Cardiac muscle cell (in vitro differentiated cells and primary cell): ENCODE measurements around the gene CHPF2. TPM values are rescaled to one million over a fixed set of nuclear protein-coding genes. Genes with fewer than 3 reads are reported as not detected.
A peak's percentile ranks its signal among the peaks of the same experiment; 100 is the strongest.

ENCODE experiments used
- DNase-seq, 2 donors: peaks; one replicate each; pipeline versions ENCODE4 v3.0.0 to v3.0.0-alpha.2; 2010 to 2017; ENCODE audit warnings: low read depth in 1 of 2, low spot score in 1 of 2
- H3K27ac ChIP-seq: fragments of 200-600 bp; sonication (generic); 2 replicates; pipeline ENCODE4 v1.5.1; 2016
- H3K27me3 ChIP-seq: fragments of 200-600 bp; sonication (generic); 2 replicates; pipeline ENCODE4 v1.6.0; 2016; ENCODE audit warnings: control low read depth
- H3K36me3 ChIP-seq: fragments of 200-600 bp; sonication (generic); 2 replicates; pipeline ENCODE4 v1.5.1; 2016; ENCODE audit warnings: control low read depth
- H3K4me1 ChIP-seq: fragments of 200-600 bp; sonication (generic); 2 replicates; pipeline ENCODE4 v1.8.1; 2017; ENCODE audit warnings: low read depth, mild to moderate bottlenecking, mixed run types
- H3K4me3 ChIP-seq: fragments of 200-600 bp; sonication (generic); 2 replicates; pipeline ENCODE4 v1.5.1; 2016; ENCODE audit warnings: mild to moderate bottlenecking
- H3K9me3 ChIP-seq: fragments of 200-600 bp; sonication (generic); 2 replicates; pipeline ENCODE4 v1.5.1; 2017; ENCODE audit warnings: low read depth, mild to moderate bottlenecking, control low read depth
- polyA plus RNA-seq: library from polyadenylated mRNA; unstranded; fragments of >200 nt; fragmentation: Nextera tagmentation; extraction: Ambion mirVana; gene quantifications from 2 replicates; pipeline ENCODE4 v1.2.1, GENCODE V29; 2016
- total RNA-seq: library from RNA; depleted of rRNA; stranded (reverse); fragments of >200 nt; gene quantifications from 2 replicates; pipeline ENCODE4 v1.2.3, GENCODE V29; 2016
- TF ChIP-seq, protein P1 (sequence below): IDR thresholded peaks from 2 replicates; pipeline ENCODE4 v1.5.1; 2012; ENCODE audit warnings: low read depth, mild to moderate bottlenecking, low read length

CHPF2 gene
- total and polyA plus RNA-seq, 2 experiments from 2014 or later, result 31.7 to 37.0 TPM

DNA sequence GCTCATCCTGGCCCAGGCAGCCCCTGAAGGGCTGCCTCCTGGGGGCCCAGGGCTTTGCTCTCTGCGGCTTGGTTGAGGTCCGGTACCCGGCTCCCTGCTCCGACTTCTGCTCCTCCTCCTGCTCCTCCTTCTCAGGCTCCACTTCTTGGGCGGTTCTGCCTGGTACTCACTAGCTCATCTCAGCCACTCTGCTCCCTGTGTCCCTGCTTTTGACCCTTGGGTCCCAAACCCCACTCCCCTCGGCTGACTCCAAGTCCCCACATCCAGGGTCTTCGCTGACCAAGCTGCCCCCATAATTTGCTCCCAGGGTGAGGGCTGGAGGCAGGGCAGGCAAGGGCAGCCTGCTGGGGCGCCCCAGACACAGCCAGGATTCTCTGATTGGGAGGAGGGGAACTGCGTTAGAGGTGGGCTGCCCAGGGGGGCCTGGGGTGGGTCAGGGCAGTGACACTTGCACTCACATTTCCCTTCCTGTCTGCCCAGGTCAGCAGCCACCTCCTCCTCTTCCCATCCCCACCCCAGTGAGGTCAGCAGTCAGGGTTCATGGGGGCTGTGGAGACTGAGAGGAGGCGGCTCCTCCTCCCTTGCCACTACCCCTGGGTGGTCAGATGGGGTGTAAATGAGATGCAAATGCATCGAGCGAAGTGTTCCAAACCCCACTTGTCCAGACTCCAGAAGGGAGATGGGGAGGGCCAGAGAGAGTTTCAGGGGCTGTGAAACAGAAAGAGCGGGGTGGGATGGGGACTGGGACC, 14.0 kb downstream of the CHPF2 start:
- H3K4me3 ChIP-seq, result peak overlapping the region; percentile 100
- peak in 1 of 2 donors; percentile 5 for DNase-seq
- peak overlapping the region; percentile 99 for H3K27ac ChIP-seq
- peaks cover 45% of the 10 kb centered on the region for H3K4me1 ChIP-seq
- H3K36me3 ChIP-seq, result peaks cover 21% of the 10 kb centered on the region
- TF ChIP-seq, protein P1, sequence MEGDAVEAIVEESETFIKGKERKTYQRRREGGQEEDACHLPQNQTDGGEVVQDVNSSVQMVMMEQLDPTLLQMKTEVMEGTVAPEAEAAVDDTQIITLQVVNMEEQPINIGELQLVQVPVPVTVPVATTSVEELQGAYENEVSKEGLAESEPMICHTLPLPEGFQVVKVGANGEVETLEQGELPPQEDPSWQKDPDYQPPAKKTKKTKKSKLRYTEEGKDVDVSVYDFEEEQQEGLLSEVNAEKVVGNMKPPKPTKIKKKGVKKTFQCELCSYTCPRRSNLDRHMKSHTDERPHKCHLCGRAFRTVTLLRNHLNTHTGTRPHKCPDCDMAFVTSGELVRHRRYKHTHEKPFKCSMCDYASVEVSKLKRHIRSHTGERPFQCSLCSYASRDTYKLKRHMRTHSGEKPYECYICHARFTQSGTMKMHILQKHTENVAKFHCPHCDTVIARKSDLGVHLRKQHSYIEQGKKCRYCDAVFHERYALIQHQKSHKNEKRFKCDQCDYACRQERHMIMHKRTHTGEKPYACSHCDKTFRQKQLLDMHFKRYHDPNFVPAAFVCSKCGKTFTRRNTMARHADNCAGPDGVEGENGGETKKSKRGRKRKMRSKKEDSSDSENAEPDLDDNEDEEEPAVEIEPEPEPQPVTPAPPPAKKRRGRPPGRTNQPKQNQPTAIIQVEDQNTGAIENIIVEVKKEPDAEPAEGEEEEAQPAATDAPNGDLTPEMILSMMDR, result no peak
- no peaks in the 10 kb centered on the region for H3K9me3 ChIP-seq
- no peaks in the 10 kb centered on the region for H3K27me3 ChIP-seq

DNA sequence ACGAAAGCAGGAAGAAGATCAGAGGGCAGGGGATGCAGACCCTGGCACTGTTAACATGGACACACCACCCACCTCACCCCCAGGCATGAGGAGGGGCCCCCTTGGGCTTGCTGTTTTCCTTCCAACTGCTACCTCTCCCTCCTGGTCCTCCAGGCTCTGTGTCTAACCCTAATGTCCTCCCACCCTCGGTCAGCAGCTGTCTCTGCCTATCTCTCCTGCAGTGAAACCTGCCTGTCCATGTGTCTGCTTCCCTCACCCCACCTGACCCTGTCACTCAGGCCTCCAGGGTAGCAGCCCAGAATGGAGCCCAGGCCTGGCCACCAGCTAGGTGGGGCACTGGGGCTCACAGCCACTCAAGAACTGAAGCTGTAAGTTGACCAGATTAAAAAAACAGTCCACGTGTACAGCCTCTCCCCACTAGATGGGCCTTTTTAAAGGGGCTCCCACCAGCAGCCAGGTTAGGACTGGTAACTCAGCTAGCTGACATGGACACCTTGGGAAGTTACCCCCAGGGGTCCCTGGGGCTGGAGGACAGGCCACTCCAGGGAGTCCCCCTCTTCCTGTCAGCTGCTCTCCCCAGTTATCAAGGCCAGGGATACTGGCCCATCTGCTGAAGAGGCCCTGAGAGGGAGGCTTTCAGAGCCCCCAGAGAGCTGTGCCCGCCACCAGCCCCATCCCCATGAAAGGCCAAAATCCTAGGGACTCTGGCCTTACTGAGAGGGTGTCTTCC, 14.7 kb downstream of the CHPF2 start:
- TF ChIP-seq, protein P1, result no peak
- H3K9me3 ChIP-seq, result no peaks in the 10 kb centered on the region
- H3K27ac ChIP-seq, result peak overlapping the region; percentile 99
- peak overlapping the region; percentile 100 for H3K4me3 ChIP-seq
- DNase-seq, result peak in 1 of 2 donors; percentile 26
- peaks cover 46% of the 10 kb centered on the region for H3K4me1 ChIP-seq
- H3K27me3 ChIP-seq, result no peaks in the 10 kb centered on the region
- H3K36me3 ChIP-seq, result peaks cover 14% of the 10 kb centered on the region

DNA sequence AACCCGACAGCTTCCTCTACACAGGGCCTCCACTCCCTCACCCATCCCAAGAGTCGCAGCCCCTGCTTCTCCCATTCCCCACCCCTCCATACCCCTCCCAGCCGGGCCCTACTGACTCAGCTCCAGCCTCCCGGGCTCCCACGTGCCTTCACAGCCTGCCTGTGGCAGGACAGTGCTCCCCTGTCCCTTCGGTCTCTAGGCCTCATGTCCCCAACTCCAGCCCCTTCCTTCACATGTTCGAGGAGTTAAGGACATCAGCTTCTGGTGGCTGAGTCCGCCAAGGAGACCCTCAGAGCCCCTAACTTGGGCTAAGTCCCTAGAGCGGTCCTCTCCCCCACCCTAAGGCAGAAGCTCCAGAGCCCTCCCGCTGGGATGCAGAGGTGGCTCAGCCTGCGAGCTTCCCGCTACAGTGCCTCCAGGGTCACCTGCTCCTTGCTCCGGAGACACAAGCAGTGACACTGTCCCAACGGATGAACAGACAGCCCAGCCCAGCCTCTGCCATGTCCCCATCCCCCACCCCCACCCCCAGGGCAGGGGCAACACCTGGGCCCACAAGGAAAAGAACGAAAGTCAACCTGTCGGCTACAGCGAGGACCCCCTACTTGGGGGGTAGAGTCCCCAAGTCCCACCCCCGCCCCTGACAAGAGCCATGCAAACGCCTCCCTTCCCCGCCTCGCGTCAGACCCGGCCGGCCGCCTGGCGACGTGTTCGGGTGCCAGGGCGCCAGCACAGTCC, 15.5 kb downstream of the CHPF2 start:
- Histone ChIP-seq H3K4me1 (peaks cover 51% of the 10 kb centered on the region), H3K27me3 (no peaks in the 10 kb centered on the region)
- TF ChIP-seq, protein P1, result no peak

DNA sequence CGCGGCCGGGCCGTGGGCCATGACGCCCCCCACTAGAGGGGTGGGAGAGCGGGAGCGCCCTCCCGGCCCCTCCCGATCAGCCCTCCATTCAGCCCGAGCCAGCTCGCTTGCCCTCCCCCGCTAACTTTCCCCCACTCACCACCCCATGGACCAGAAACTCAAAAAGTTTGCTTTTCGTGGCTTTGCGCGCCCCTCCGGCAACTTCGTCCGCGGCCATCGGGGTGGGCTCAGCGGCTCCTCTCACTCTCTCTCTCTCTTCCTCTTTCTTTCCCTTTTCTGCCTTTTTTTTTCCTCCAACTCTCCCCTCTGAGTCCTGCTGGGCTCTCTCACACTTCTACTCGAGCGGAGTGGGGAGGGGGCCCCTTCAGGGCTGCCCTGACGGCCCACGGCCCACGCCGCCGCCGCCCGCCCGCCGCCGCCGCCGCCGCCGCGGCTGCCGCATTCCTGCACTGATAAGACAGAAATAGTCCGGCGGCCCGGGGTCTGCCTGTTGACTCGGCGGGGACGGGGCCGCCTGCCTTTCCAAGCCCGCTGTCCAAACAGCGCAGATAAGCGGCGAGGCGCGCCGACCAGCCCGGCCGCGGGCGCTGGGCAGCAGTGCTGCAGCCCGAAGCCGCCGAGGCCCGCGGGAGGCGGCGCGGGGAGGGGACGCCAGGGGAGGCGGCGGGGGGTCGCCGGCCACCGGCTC, 16.2 kb downstream of the CHPF2 start, which contains the start of gene SMARCD3:
Gene SMARCD3 (minus strand): TSS at position 349 of the 688 bp plus-strand sequence. CDS start 132 bp downstream, at position 217.
- peak within 1 kb of the TSS; percentile 100 for H3K4me3 ChIP-seq
- peaks cover 4% of the 10 kb centered on the region for H3K36me3 ChIP-seq
- H3K9me3 ChIP-seq, result no peaks in the 10 kb centered on the region
- H3K27me3 ChIP-seq, result no peaks in the 10 kb centered on the region
- TF ChIP-seq, protein P1, result no peak
- peak; percentile 84 to 98 for DNase-seq
- peak within 1 kb of the TSS; percentile 99 for H3K27ac ChIP-seq
- peaks cover 58% of the 10 kb centered on the region for H3K4me1 ChIP-seq

More for the DNA sequence above, 15.5 kb downstream of the CHPF2 start:
- H3K27ac ChIP-seq, result peak overlapping the region; percentile 99
- H3K4me3 ChIP-seq, result peak overlapping the region; percentile 100
- peak in 1 of 2 donors; percentile 42 for DNase-seq
- no peaks in the 10 kb centered on the region for H3K9me3 ChIP-seq
- peaks cover 8% of the 10 kb centered on the region for H3K36me3 ChIP-seq
